Loucy (cell line): ENCODE data around the gene PLEKHN1.

ENCODE experiments used
- CTCF ChIP-seq: fragments of 200-600 bp; sonication (generic); conservative IDR thresholded peaks from 2 replicates; pipeline ENCODE4 v1.5.1; 2014; ENCODE audit warnings: mild to moderate bottlenecking, antibody characterized with exemption, low read length
- EZH2phosphoT487 ChIP-seq: fragments of 200-600 bp; IDR thresholded peaks from 2 replicates; pipeline ENCODE4 v1.6.1; 2018; ENCODE audit warnings: antibody characterized with exemption, mild to moderate bottlenecking, moderate library complexity, borderline replicate concordance

GRCh38 chr1:941015-941587 lies 25.2 kb upstream of the PLEKHN1 start:
- TF ChIP-seq EZH2phosphoT487 (no peak), CTCF (no peak; the same call in 1 of the 2 replicates)
